Activated CD4-positive, alpha-beta T cell treated with anti-CD3 and anti-CD28 coated beads for 4 hours (primary cell): ENCODE measurements around the gene TFDP2.
"Not testable (repeated sequence)": the region's sequence is repeated elsewhere in the genome, so short reads cannot be mapped to it uniquely, and the experiment has no call there.

Experiments
- DNase-seq, 2 donors: peaks; one replicate each; pipeline ENCODE4 v3.0.0-alpha.2; 2020

TFDP2 gene

GRCh38 chr3:142127941-142128658, 21.2 kb downstream of the TFDP2 start:
- DNase-seq: no peak

GRCh38 chr3:142124243-142124642, 25.1 kb downstream of the TFDP2 start:
- DNase-seq: no peak

- DNase-seq: no peak
Measured at GRCh38 chr3:142120707-142121106, 28.6 kb downstream of the TFDP2 start.

GRCh38 chr3:142118911-142119310, 30.4 kb downstream of the TFDP2 start:
- DNase-seq: no peak

GRCh38 chr3:142117056-142117851, 32.1 kb downstream of the TFDP2 start:
- no peak for DNase-seq

GRCh38 chr3:142115867-142116668, 33.3 kb downstream of the TFDP2 start:
- DNase-seq: no peak

- no peak for DNase-seq
Measured at GRCh38 chr3:142112601-142113000, 36.7 kb downstream of the TFDP2 start.

- no peak for DNase-seq
Measured at GRCh38 chr3:142106548-142106947, 42.8 kb downstream of the TFDP2 start.

GRCh38 chr3:142105991-142106390, 43.4 kb downstream of the TFDP2 start:
- DNase-seq: no peak

- no peak for DNase-seq
Measured at GRCh38 chr3:142104763-142105162, 44.6 kb downstream of the TFDP2 start.

- DNase-seq: no peak
Measured at GRCh38 chr3:142098964-142099363, 50.4 kb downstream of the TFDP2 start.

GRCh38 chr3:142097099-142097843, 52.1 kb downstream of the TFDP2 start:
- DNase-seq: no peak

- no peak for DNase-seq
Measured at GRCh38 chr3:142095841-142096240, 53.5 kb downstream of the TFDP2 start.

GRCh38 chr3:142088925-142089324, 60.4 kb downstream of the TFDP2 start:
- DNase-seq: not testable (repeated sequence)

GRCh38 chr3:142088522-142088921, 60.8 kb downstream of the TFDP2 start:
- no peak for DNase-seq

- DNase-seq: no peak
Measured at GRCh38 chr3:142087676-142088075, 61.7 kb downstream of the TFDP2 start.

GRCh38 chr3:142086581-142087090, 62.7 kb downstream of the TFDP2 start:
- no peak for DNase-seq

- no peak for DNase-seq
Measured at GRCh38 chr3:142081178-142081577, 68.2 kb downstream of the TFDP2 start.

- DNase-seq: no peak
Measured at GRCh38 chr3:142077859-142078500, 71.4 kb downstream of the TFDP2 start.

GRCh38 chr3:142077155-142077858, 72.0 kb downstream of the TFDP2 start:
- no peak for DNase-seq

- not testable (repeated sequence) for DNase-seq
Measured at GRCh38 chr3:142075656-142076055, 73.7 kb downstream of the TFDP2 start.
